ENCODE data around the gene EFNB3. TPM values are rescaled to one million over a fixed set of nuclear protein-coding genes. Genes with fewer than 3 reads are reported as not detected.

Gene EFNB3
- total RNA-seq, 2 donors from 2014 or later, result 0.33 to 0.78 TPM

DNA sequence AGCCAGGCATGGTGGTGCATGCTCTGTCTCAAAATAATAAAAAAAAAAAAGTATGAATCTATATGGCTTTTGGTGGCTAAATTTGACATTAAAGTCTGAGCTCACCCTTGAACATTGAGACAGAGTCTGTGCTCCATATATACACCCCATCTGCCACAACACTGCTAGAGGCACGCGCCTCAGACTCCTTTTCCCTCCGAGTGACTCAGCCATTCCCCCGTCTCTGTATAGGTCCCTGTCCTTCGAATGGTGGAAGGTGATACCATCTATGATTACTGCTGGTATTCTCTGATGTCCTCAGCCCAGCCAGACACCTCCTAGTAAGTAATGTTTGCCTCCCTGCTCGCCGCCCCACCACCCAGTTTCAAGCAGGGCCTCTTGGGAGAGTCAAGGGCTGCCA lies 4.5 kb upstream of the EFNB3 start:
- Histone ChIP-seq H3K36me3 (replicated peaks in 1 of 2; ENCODE audit: insufficient read depth in 1 of 2, low read depth in 2 of 2) (no peaks in the 10 kb centered on the region), H3K27ac (no peak overlapping the region), H3K9me3 (no peaks in the 10 kb centered on the region), H3K4me1 (peaks cover 19% of the 10 kb centered on the region), H3K4me3 (no peak overlapping the region), H3K27me3 (peaks cover 0 to 15% of the 10 kb centered on the region in 2 donors)
- ATAC-seq (no peak), DNase-seq (no peak)
- TF ChIP-seq, protein P1, sequence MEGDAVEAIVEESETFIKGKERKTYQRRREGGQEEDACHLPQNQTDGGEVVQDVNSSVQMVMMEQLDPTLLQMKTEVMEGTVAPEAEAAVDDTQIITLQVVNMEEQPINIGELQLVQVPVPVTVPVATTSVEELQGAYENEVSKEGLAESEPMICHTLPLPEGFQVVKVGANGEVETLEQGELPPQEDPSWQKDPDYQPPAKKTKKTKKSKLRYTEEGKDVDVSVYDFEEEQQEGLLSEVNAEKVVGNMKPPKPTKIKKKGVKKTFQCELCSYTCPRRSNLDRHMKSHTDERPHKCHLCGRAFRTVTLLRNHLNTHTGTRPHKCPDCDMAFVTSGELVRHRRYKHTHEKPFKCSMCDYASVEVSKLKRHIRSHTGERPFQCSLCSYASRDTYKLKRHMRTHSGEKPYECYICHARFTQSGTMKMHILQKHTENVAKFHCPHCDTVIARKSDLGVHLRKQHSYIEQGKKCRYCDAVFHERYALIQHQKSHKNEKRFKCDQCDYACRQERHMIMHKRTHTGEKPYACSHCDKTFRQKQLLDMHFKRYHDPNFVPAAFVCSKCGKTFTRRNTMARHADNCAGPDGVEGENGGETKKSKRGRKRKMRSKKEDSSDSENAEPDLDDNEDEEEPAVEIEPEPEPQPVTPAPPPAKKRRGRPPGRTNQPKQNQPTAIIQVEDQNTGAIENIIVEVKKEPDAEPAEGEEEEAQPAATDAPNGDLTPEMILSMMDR (IDR thresholded peaks at IDR 0.05), result no peak
- no peak for TF ChIP-seq POLR2A (IDR thresholded peaks at IDR 0.05)
- 94 to 99% methylated on average over 7 of the region's 7 CpGs for WGBS, 2 donors
- intact Hi-C loops (cut with DNase I), result no loop called here

DNA sequence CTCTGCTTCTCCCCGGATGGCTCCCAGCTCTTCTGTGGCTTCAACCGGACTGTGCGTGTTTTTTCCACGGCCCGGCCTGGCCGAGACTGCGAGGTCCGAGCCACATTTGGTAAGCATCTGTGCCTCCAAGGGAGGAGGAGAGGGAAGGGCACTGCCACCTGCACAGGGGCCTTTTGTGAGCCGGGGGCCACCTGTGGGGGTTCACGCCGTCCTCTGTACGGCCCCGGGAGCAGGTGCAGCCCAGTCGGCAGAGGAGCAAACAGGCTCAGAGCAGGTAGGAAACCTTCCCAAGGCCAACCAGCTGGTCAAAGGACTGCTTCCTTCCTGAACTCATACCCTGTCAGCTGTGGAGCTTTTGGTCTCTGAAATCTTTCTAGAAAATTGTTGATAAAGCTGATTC lies 3.3 kb upstream of the EFNB3 start:
- DNase-seq (no peak), ATAC-seq (no peak)
- Histone ChIP-seq H3K27me3 (peaks cover 0 to 21% of the 10 kb centered on the region in 2 donors), H3K9me3 (no peaks in the 10 kb centered on the region), H3K36me3 (replicated peaks in 1 of 2; ENCODE audit: insufficient read depth in 1 of 2, low read depth in 2 of 2) (no peaks in the 10 kb centered on the region), H3K4me3 (no peak overlapping the region), H3K27ac (no peak overlapping the region), H3K4me1 (peaks cover 21% of the 10 kb centered on the region)
- TF ChIP-seq, protein P1 (IDR thresholded peaks at IDR 0.05), result no peak
- no peak for TF ChIP-seq POLR2A (IDR thresholded peaks at IDR 0.05)
- 84 to 87% methylated on average over 12 to 14 of the region's 14 CpGs for WGBS, 2 donors
- intact Hi-C loops (cut with DNase I), result no loop called here

DNA sequence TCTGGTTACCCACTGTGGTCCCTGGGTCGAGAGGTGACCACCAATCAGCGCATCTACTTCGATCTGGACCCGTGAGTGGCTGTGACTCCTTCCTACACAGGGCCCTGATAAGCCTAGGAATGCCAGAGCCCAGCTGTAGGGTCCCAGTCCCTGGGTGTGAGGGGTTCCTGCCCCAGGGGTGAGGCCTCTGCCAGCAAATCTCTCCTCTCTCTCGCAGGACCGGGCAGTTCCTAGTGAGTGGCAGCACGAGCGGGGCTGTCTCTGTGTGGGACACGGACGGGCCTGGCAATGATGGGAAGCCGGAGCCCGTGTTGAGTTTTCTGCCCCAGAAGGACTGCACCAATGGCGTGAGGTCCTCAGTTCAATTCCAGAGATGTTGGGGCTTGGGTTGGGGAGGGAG lies 2.2 kb upstream of the EFNB3 start:
- DNase-seq (no peak), ATAC-seq (no peak)
- peaks cover 21% of the 10 kb centered on the region for H3K4me1 ChIP-seq
- H3K36me3 ChIP-seq (replicated peaks in 1 of 2; ENCODE audit: insufficient read depth in 1 of 2, low read depth in 2 of 2), result no peaks in the 10 kb centered on the region
- no peak overlapping the region for H3K27ac ChIP-seq
- no peak overlapping the region for H3K4me3 ChIP-seq
- H3K27me3 ChIP-seq, result peaks cover 0 to 21% of the 10 kb centered on the region in 2 donors
- WGBS, 2 donors, result 90 to 93% methylated on average over 7 to 13 of the region's 13 CpGs
- H3K9me3 ChIP-seq, result no peaks in the 10 kb centered on the region
- intact Hi-C loops (cut with DNase I), result no loop called here
- TF ChIP-seq, protein P1 (IDR thresholded peaks at IDR 0.05), result no peak
- TF ChIP-seq POLR2A (IDR thresholded peaks at IDR 0.05), result no peak

DNA sequence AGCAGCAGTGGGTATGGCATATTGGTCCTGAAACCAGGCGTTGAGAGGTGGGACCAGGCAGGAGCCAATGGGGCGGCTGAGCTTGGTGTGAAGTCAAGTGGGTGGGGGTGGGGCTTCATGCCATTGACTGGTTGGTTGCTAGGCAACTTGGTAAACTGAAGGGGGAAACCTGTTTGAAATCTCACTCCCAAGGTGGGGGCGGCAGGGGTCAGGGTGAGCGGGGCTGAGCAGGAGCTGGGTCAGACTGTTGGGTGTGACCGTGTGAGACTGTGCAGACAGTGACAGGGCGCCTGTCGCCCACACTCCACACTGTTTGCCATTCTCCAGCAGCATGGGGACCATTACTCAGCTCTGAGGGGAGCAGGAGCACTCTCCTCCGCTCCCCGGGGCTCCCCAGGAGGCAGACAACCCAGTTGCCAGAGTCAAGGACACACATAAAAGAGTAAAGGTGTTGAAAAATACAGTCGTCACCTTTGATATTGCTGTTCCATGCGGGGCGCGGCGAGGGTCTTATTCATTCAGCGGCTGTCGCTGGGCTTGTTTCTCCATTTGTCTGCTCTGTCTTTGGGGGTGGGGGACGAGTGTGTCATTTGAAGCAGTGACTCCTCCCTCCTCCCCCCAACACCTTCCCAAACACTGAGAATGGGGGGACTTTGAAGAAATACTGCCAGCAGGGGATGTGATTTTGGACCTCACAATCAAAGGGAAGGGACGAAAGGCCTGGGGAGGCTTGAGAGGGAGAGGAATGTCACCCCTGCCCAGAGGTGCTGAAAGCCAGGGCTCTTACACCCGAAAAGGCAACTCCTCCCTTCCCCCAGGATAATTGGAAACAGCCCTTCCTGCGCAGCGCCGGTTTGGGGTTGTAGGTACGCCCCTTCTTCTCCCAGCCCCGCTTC lies 1.2 kb upstream of the EFNB3 start:
- Histone ChIP-seq H3K27ac (no peak overlapping the region), H3K27me3 (peaks cover 0 to 21% of the 10 kb centered on the region in 2 donors), H3K36me3 (replicated peaks in 1 of 2; ENCODE audit: insufficient read depth in 1 of 2, low read depth in 2 of 2) (no peaks in the 10 kb centered on the region), H3K4me1 (peaks cover 21% of the 10 kb centered on the region), H3K9me3 (no peaks in the 10 kb centered on the region), H3K4me3 (no peak overlapping the region)
- ATAC-seq (peak; percentile 39), DNase-seq (peak; percentile 21 to 56 (median 45))
- 30 to 38% methylated on average over 22 to 24 of the region's 24 CpGs for WGBS, 2 donors
- TF ChIP-seq POLR2A (IDR thresholded peaks at IDR 0.05), result no peak
- TF ChIP-seq, protein P1 (IDR thresholded peaks at IDR 0.05), result no peak
- intact Hi-C loops (cut with DNase I), result no loop called here
